Measurements from ENCODE around the gene CALML6.
A peak's percentile ranks its signal among the peaks of the same experiment; 100 is the strongest.

DNA sequence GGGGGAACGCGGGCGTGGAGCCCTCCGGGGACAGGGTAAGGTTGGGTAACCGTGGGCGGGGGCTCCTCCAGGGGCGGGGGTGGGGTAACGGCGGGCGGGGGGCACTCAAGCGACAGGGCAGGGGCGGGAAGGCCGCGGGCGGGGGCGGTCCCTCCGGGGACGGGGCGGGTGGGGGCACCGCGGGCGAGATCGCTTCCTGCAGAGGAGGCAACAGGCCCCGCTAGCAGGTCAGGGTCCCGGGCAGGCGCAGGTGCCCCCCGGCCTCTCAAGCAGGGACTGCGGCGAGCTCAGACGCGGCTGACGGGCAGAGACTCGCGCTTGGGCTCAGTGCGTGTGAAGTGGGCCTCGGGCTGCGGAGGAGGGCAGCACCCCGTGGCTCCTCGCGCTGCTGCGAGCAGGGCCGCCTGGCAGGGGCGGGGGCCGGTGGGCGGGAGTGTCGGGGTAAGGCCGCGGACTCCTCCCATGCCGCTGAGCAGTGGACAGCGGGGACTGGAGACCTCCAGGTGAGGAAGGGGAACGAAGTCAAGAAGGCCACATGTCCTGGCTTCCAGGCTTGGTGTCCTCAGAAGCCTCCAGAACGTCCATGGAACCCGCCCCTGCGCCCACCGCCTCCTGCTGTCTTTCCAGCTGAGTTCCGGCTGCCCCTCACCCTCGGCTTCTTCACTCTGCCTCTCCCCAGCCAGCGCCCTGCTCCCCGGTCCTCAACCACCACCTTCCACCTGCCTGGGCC, 23.5 kb upstream of the CALML6 start:
- TF ChIP-seq TAF1 (IDR thresholded peaks at IDR 0.05; ENCODE audit: low read depth) = no peak
- TF ChIP-seq, protein P1, sequence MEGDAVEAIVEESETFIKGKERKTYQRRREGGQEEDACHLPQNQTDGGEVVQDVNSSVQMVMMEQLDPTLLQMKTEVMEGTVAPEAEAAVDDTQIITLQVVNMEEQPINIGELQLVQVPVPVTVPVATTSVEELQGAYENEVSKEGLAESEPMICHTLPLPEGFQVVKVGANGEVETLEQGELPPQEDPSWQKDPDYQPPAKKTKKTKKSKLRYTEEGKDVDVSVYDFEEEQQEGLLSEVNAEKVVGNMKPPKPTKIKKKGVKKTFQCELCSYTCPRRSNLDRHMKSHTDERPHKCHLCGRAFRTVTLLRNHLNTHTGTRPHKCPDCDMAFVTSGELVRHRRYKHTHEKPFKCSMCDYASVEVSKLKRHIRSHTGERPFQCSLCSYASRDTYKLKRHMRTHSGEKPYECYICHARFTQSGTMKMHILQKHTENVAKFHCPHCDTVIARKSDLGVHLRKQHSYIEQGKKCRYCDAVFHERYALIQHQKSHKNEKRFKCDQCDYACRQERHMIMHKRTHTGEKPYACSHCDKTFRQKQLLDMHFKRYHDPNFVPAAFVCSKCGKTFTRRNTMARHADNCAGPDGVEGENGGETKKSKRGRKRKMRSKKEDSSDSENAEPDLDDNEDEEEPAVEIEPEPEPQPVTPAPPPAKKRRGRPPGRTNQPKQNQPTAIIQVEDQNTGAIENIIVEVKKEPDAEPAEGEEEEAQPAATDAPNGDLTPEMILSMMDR (IDR thresholded peaks at IDR 0.05; ENCODE audit: poor library complexity, severe bottlenecking) = no peak
- TF ChIP-seq, protein P2, sequence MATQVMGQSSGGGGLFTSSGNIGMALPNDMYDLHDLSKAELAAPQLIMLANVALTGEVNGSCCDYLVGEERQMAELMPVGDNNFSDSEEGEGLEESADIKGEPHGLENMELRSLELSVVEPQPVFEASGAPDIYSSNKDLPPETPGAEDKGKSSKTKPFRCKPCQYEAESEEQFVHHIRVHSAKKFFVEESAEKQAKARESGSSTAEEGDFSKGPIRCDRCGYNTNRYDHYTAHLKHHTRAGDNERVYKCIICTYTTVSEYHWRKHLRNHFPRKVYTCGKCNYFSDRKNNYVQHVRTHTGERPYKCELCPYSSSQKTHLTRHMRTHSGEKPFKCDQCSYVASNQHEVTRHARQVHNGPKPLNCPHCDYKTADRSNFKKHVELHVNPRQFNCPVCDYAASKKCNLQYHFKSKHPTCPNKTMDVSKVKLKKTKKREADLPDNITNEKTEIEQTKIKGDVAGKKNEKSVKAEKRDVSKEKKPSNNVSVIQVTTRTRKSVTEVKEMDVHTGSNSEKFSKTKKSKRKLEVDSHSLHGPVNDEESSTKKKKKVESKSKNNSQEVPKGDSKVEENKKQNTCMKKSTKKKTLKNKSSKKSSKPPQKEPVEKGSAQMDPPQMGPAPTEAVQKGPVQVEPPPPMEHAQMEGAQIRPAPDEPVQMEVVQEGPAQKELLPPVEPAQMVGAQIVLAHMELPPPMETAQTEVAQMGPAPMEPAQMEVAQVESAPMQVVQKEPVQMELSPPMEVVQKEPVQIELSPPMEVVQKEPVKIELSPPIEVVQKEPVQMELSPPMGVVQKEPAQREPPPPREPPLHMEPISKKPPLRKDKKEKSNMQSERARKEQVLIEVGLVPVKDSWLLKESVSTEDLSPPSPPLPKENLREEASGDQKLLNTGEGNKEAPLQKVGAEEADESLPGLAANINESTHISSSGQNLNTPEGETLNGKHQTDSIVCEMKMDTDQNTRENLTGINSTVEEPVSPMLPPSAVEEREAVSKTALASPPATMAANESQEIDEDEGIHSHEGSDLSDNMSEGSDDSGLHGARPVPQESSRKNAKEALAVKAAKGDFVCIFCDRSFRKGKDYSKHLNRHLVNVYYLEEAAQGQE (IDR thresholded peaks at IDR 0.05; ENCODE audit: borderline replicate concordance) = no peak
- TF ChIP-seq POLR2AphosphoS5 (IDR thresholded peaks at IDR 0.05) = peak; percentile 44
- no peak for TF ChIP-seq EZH2 (IDR thresholded peaks at IDR 0.05; ENCODE audit: borderline replicate concordance, insufficient read depth, low read length, poor library complexity, severe bottlenecking)
- TF ChIP-seq SMC3 (conservative IDR thresholded peaks at IDR 0.05; ENCODE audit: poor library complexity) = no peak
- TF ChIP-seq MXI1 (conservative IDR thresholded peaks at IDR 0.05; ENCODE audit: poor library complexity, severe bottlenecking) = peak; percentile 5
- TF ChIP-seq EP300 (conservative IDR thresholded peaks at IDR 0.05; ENCODE audit: poor library complexity, severe bottlenecking) = no peak
- TF ChIP-seq RAD21 (conservative IDR thresholded peaks at IDR 0.05) = no peak
